CD4-positive, alpha-beta T cell treated with Interleukin-17A for 4 hours (primary cell): Measurements from ENCODE around the gene GTF3C4.
"Not testable (repeated sequence)": the region's sequence is repeated elsewhere in the genome, so short reads cannot be mapped to it uniquely, and the experiment has no call there.

Experiments
- DNase-seq: peaks from one replicate; pipeline ENCODE4 v3.0.0-alpha.2; 2020; ENCODE audit warnings: mixed read lengths

GTF3C4 gene

GRCh38 chr9:132702254-132702653 is 32.0 kb downstream of the GTF3C4 start:
- no peak for DNase-seq

GRCh38 chr9:132703336-132703735 is 33.1 kb downstream of the GTF3C4 start:
- DNase-seq = no peak

GRCh38 chr9:132708239-132708638 is 38.0 kb downstream of the GTF3C4 start:
- no peak for DNase-seq

- no peak for DNase-seq
Measured at GRCh38 chr9:132708769-132709430, 38.6 kb downstream of the GTF3C4 start.

GRCh38 chr9:132710333-132710732 is 40.1 kb downstream of the GTF3C4 start:
- no peak for DNase-seq

GRCh38 chr9:132711152-132711551 is 40.9 kb downstream of the GTF3C4 start:
- not testable (repeated sequence) for DNase-seq

GRCh38 chr9:132711846-132712245 is 41.6 kb downstream of the GTF3C4 start:
- no peak for DNase-seq

- no peak for DNase-seq
Measured at GRCh38 chr9:132712753-132713152, 42.5 kb downstream of the GTF3C4 start.

- no peak for DNase-seq
Measured at GRCh38 chr9:132716007-132716406, 45.7 kb downstream of the GTF3C4 start.

GRCh38 chr9:132717326-132717945 is 47.2 kb downstream of the GTF3C4 start:
- DNase-seq = no peak

- not testable (repeated sequence) for DNase-seq
Measured at GRCh38 chr9:132718381-132718928, 48.2 kb downstream of the GTF3C4 start.

- no peak for DNase-seq
Measured at GRCh38 chr9:132721661-132722060, 51.4 kb downstream of the GTF3C4 start.

- DNase-seq = no peak
Measured at GRCh38 chr9:132722564-132723065, 52.4 kb downstream of the GTF3C4 start.

GRCh38 chr9:132723809-132724208 is 53.5 kb downstream of the GTF3C4 start:
- DNase-seq = no peak

GRCh38 chr9:132725306-132725705 is 55.0 kb downstream of the GTF3C4 start:
- no peak for DNase-seq

- no peak for DNase-seq
Measured at GRCh38 chr9:132726576-132727130, 56.4 kb downstream of the GTF3C4 start.

- DNase-seq = no peak
Measured at GRCh38 chr9:132728071-132728470, 57.8 kb downstream of the GTF3C4 start.

GRCh38 chr9:132728497-132728896 is 58.2 kb downstream of the GTF3C4 start:
- DNase-seq = no peak

- DNase-seq = no peak
Measured at GRCh38 chr9:132729235-132729890, 59.1 kb downstream of the GTF3C4 start.

- DNase-seq = no peak
Measured at GRCh38 chr9:132730054-132731033, 60.1 kb downstream of the GTF3C4 start.

GRCh38 chr9:132731230-132731629 is 61.0 kb downstream of the GTF3C4 start:
- no peak for DNase-seq
